ENCODE results near the gene CMTM1. TPM values are rescaled to one million over a fixed set of nuclear protein-coding genes. Genes with fewer than 3 reads are reported as not detected.
"Not testable (repeated sequence)": the region's sequence is repeated elsewhere in the genome, so short reads cannot be mapped to it uniquely, and the experiment has no call there.

The CMTM1 gene
- total RNA-seq, 1 experiment from 2014 or later = 5.2 TPM

DNA sequence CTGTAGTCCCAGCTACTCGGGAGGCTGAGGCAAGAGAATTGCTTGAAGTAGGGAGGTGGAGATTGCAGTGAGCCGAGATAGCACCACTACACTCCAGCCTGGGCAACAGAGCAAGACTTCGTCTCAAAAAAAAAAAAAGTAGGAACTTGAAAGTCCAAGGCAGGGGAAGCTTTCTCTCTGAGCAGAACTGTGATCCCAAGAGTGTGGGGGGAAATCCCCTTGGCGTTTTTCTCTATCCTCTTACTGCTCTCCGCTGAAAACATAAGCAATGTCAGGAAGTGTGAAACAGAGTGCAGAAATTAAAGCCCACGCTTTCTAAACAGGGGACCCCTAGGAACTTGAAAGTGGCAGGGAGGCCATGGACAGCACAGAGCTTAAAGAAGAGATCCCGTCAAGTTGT is 28.5 kb downstream of the CMTM1 start:
- H3K27ac ChIP-seq (ENCODE audit: low read depth, low read length) = no peak overlapping the region
- H2AFZ ChIP-seq (ENCODE audit: low read depth, low read length, poor library complexity, severe bottlenecking) = no peak overlapping the region
- no peaks in the 10 kb centered on the region for H3K4me1 ChIP-seq (ENCODE audit: control insufficient read depth in 1 of 2, insufficient read depth in 2 of 2, low read length in 2 of 2)
- intact Hi-C loops (cut with micrococcal nuclease) = no loop called here
- no peak overlapping the region for H3K4me2 ChIP-seq (ENCODE audit: low read length)
- H3K27me3 ChIP-seq (ENCODE audit: insufficient read depth, low read length) = no peaks in the 10 kb centered on the region
- ChIA-PET CTCF (interaction anchor here (0.7 kb wide), 1 partner anchor 188 kb away, joined by 3 read pairs; no protein-coding TSS in a partner anchor), RAD21 (ENCODE audit: low non-redundant PET in 1 of 2, low total read pairs in 2 of 2, uncharacterized antibody in 2 of 2, unreplicated experiment in 2 of 2) (no interaction called here), POLR2A (no interaction called here)
- H3K4me3 ChIP-seq (replicated peaks in 1 of 2; ENCODE audit: low read depth in 1 of 2, low read length in 2 of 2) = no peak overlapping the region
- H3K79me2 ChIP-seq (ENCODE audit: insufficient read depth, low read length) = no peaks in the 10 kb centered on the region
- no peak for DNase-seq (ENCODE audit: low read depth, low spot score)
- no peak for TF ChIP-seq CBX3 (IDR thresholded peaks at IDR 0.05; ENCODE audit: low read depth)
- no peak for TF ChIP-seq SP1 (IDR thresholded peaks at IDR 0.05; ENCODE audit: low read depth)
- no peak for TF ChIP-seq POLR2A (IDR thresholded peaks at IDR 0.05; ENCODE audit: borderline replicate concordance, extremely low read depth, insufficient read depth, insufficient read length)
- TF ChIP-seq EZH2 (IDR thresholded peaks at IDR 0.05) = no peak
- no peak for TF ChIP-seq ZNF274 (IDR thresholded peaks at IDR 0.05; ENCODE audit: low read depth, low read length)
- TF ChIP-seq JUND (IDR thresholded peaks at IDR 0.05) = no peak
- no peak for TF ChIP-seq RAD21 (IDR thresholded peaks at IDR 0.05; ENCODE audit: low read depth)
- TF ChIP-seq FOSL1 (IDR thresholded peaks at IDR 0.05; ENCODE audit: low read depth) = no peak
- TF ChIP-seq ELF1 (IDR thresholded peaks at IDR 0.05; ENCODE audit: borderline replicate concordance, low read depth) = no peak
- TF ChIP-seq, protein P1, sequence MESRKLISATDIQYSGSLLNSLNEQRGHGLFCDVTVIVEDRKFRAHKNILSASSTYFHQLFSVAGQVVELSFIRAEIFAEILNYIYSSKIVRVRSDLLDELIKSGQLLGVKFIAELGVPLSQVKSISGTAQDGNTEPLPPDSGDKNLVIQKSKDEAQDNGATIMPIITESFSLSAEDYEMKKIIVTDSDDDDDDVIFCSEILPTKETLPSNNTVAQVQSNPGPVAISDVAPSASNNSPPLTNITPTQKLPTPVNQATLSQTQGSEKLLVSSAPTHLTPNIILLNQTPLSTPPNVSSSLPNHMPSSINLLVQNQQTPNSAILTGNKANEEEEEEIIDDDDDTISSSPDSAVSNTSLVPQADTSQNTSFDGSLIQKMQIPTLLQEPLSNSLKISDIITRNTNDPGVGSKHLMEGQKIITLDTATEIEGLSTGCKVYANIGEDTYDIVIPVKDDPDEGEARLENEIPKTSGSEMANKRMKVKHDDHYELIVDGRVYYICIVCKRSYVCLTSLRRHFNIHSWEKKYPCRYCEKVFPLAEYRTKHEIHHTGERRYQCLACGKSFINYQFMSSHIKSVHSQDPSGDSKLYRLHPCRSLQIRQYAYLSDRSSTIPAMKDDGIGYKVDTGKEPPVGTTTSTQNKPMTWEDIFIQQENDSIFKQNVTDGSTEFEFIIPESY (IDR thresholded peaks at IDR 0.05; ENCODE audit: extremely low read depth, insufficient replicate concordance, low read length) = no peak
- TF ChIP-seq YY1 (IDR thresholded peaks at IDR 0.05; ENCODE audit: extremely low read depth, insufficient replicate concordance, low read depth, low read length) = no peak
- TF ChIP-seq SRF (IDR thresholded peaks at IDR 0.05; ENCODE audit: low read depth) = no peak
- TF ChIP-seq, protein P2, sequence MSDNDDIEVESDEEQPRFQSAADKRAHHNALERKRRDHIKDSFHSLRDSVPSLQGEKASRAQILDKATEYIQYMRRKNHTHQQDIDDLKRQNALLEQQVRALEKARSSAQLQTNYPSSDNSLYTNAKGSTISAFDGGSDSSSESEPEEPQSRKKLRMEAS (IDR thresholded peaks at IDR 0.05) = no peak
- no peaks in the 10 kb centered on the region for H3K9me2 ChIP-seq (ENCODE audit: insufficient read depth)
- no peak overlapping the region for H3K9ac ChIP-seq (ENCODE audit: low read length)
- no peaks in the 10 kb centered on the region for H4K20me1 ChIP-seq (ENCODE audit: insufficient read depth)
- H3K36me3 ChIP-seq (ENCODE audit: control insufficient read depth in 1 of 2, insufficient read depth in 2 of 2, low read length in 2 of 2) = no peaks in the 10 kb centered on the region
- no TSS peak for BruUV-seq (replicated peaks)
- no peaks in the 10 kb centered on the region for H3K9me3 ChIP-seq (ENCODE audit: control insufficient read depth in 1 of 2, insufficient read depth in 1 of 2, low read depth in 1 of 2, low read length in 2 of 2)
- ATAC-seq = no peak

DNA sequence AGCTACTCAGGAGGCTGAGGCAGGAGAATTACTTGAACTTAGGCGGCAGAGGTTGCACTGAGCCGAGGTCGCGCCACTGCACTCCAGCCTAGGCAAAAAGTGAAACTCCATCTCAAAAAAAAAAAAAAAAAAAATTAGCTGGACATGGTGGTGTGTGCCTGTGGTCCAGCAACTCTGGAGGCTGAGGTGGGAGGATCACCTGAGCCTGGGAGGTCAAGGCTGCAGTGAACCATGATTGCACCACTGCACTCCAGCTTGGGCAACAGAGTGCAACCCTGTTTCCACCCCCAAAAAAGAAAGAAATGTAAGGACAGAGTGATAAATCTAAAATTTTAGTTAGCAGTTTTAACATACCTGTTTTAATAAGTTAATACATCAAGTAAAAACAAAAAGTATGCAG is 30.3 kb downstream of the CMTM1 start:
- H3K4me1 ChIP-seq (ENCODE audit: control insufficient read depth in 1 of 2, insufficient read depth in 2 of 2, low read length in 2 of 2); H2AFZ ChIP-seq (ENCODE audit: low read depth, low read length, poor library complexity, severe bottlenecking); H3K79me2 ChIP-seq (ENCODE audit: insufficient read depth, low read length); POLR2A ChIA-PET; H3K9me2 ChIP-seq (ENCODE audit: insufficient read depth); DNase-seq (ENCODE audit: low read depth, low spot score); RAD21 ChIA-PET (ENCODE audit: low non-redundant PET in 1 of 2, low total read pairs in 2 of 2, uncharacterized antibody in 2 of 2, unreplicated experiment in 2 of 2); BruUV-seq (replicated peaks); H3K27me3 ChIP-seq (ENCODE audit: insufficient read depth, low read length); H3K4me2 ChIP-seq (ENCODE audit: low read length); H3K9ac ChIP-seq (ENCODE audit: low read length); H3K27ac ChIP-seq (ENCODE audit: low read depth, low read length); H3K36me3 ChIP-seq (ENCODE audit: control insufficient read depth in 1 of 2, insufficient read depth in 2 of 2, low read length in 2 of 2); H3K9me3 ChIP-seq (ENCODE audit: control insufficient read depth in 1 of 2, insufficient read depth in 1 of 2, low read depth in 1 of 2, low read length in 2 of 2); ATAC-seq; intact Hi-C loops (cut with micrococcal nuclease); H4K20me1 ChIP-seq (ENCODE audit: insufficient read depth); H3K4me3 ChIP-seq (replicated peaks in 1 of 2; ENCODE audit: low read depth in 1 of 2, low read length in 2 of 2): not testable (repeated sequence)
- CTCF ChIA-PET = interaction anchor here (1.2 to 1.9 kb wide), 2 partner anchors 12 kb away, joined by 4 to 11 read pairs; no protein-coding TSS in a partner anchor
